Naive B cell (primary cell): ENCODE measurements around the gene PTPRE. TPM values are rescaled to one million over a fixed set of nuclear protein-coding genes. Genes with fewer than 3 reads are reported as not detected.

ENCODE experiments used
- ATAC-seq, 2 donors: fragments of 150-1000 bp; cut with Tn5 transposase; 2 replicates each; pipeline ENCODE4 v1.10.0; 2021; ENCODE audit warnings: low read depth in 2 of 2, mild to moderate bottlenecking in 2 of 2, moderate library complexity in 2 of 2
- DNase-seq: peaks from one replicate; pipeline ENCODE4 v3.0.0; 2022
- H3K27ac Mint-ChIP-seq, 6 donors: one replicate each; pipeline ENCODE4 v1.8.0; 2020 to 2022; ENCODE audit warnings: mild to moderate bottlenecking in 6 of 6, mixed read lengths in 6 of 6, moderate library complexity in 5 of 6, inconsistent platforms in 2 of 6
- H3K27me3 Mint-ChIP-seq, 3 donors: one replicate each; pipeline ENCODE4 v1.8.0; 2021 to 2022; ENCODE audit warnings: mixed read lengths in 3 of 3, mild to moderate bottlenecking in 1 of 3
- H3K36me3 Mint-ChIP-seq, 2 donors: one replicate each; pipeline ENCODE4 v1.8.0; 2020 to 2022; ENCODE audit warnings: mixed read lengths in 2 of 2, inconsistent platforms in 1 of 2, mild to moderate bottlenecking in 1 of 2
- H3K4me1 Mint-ChIP-seq, 3 donors: one replicate each; pipeline ENCODE4 v1.8.0; 2020 to 2022; ENCODE audit warnings: mixed read lengths in 3 of 3, inconsistent platforms in 1 of 3, mild to moderate bottlenecking in 1 of 3, moderate library complexity in 1 of 3
- H3K4me3 Mint-ChIP-seq, 8 donors: one replicate each; pipeline ENCODE4 v1.8.0; 2020 to 2022; ENCODE audit warnings: mild to moderate bottlenecking in 8 of 8, mixed read lengths in 8 of 8, moderate library complexity in 8 of 8, inconsistent platforms in 2 of 8
- H3K9me3 Mint-ChIP-seq, 7 donors: one replicate each; pipeline ENCODE4 v1.8.0; 2020 to 2022; ENCODE audit warnings: mixed read lengths in 7 of 7, mild to moderate bottlenecking in 5 of 7, inconsistent platforms in 2 of 7, moderate library complexity in 1 of 7
- polyA plus RNA-seq, 6 donors: library from polyadenylated mRNA; unstranded; fragments of 300-500 nt; fragmentation: Illumina TruSeq; gene quantifications; one replicate each; pipeline ENCODE4 v1.2.3, GENCODE V29; 2021; ENCODE audit warnings: low read depth in 6 of 6

Gene PTPRE
- polyA plus RNA-seq, 6 donors from 2014 or later, result 6.0 to 15.9 (median 9.9) TPM

DNA sequence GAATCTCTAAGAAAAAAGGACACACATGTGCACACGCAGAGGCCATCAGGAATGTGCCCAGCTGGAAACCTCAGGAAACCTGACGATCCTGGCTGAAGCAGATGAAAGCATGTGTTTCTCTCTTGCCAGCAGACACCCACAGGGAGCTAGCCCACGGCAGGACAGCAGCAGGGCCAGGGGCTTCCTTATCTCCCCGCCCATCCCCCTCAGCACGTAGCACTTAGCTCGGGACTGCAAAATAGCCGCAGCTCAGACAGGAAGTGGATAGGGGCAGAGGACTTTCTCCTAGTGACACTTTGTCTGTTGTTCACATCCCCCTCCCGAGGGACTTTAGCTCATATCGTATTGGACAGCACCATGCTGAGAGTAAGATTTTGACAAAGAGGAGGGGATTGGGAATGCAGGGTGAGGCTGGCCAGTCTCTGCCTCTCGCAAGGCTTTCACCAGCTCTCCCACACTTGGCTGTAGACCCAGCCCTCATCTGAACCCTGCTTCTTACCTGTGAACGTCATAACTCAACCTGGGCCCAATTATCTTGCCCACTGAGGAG, 155.5 kb downstream of the PTPRE start:
- no peak for ATAC-seq
- peak overlapping the region; percentile 72 to 93 (median 82) for H3K4me3 Mint-ChIP-seq
- peaks cover 22 to 27% of the 10 kb centered on the region in 2 donors for H3K36me3 Mint-ChIP-seq
- H3K4me1 Mint-ChIP-seq, result peaks cover 61 to 92% (median 90%) of the 10 kb centered on the region in 3 donors
- no peaks in the 10 kb centered on the region for H3K9me3 Mint-ChIP-seq
- H3K27me3 Mint-ChIP-seq, result no peaks in the 10 kb centered on the region
- H3K27ac Mint-ChIP-seq, result peak overlapping the region; percentile 93 to 98 (median 98)
- DNase-seq, result no peak

DNA sequence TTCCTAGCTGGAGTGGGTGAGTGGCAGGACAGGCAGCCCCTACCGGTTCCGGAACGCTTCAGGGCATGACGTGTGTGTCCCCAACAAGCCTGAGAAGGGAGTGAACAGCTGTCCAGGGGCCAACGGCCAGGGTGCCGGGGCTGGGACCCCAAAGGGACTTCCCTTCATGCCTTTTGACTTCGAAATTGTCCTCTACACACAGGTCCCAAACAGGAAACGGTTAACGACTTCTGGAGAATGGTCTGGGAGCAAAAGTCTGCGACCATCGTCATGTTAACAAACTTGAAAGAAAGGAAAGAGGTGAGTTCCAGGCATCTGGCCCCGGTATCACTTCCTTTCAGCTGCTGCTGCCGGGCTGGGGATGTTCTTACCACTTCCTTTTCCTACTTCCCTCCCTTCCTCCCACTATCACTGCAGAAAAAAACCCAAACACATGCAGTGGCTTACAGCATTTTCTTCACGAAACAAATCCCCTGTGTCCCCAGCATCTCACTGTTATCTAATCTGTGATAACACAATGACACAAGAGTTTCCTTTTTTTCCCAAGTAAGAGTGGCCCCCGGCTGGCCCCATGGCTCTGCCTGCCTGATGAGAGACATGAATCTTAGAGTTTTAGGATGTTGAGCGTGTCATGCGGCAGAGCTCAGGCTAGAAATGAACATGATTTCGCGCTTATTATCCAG, 156.1 kb downstream of the PTPRE start:
- ATAC-seq (peak; percentile 57 to 59), DNase-seq (peak; percentile 88)
- Mint-ChIP-seq H3K27ac (peak overlapping the region; percentile 93 to 98 (median 98)), H3K27me3 (no peaks in the 10 kb centered on the region), H3K36me3 (peaks cover 20 to 30% of the 10 kb centered on the region in 2 donors), H3K4me3 (peak overlapping the region; percentile 72 to 93 (median 82)), H3K4me1 (peaks cover 63 to 88% (median 88%) of the 10 kb centered on the region in 3 donors), H3K9me3 (no peaks in the 10 kb centered on the region)

DNA sequence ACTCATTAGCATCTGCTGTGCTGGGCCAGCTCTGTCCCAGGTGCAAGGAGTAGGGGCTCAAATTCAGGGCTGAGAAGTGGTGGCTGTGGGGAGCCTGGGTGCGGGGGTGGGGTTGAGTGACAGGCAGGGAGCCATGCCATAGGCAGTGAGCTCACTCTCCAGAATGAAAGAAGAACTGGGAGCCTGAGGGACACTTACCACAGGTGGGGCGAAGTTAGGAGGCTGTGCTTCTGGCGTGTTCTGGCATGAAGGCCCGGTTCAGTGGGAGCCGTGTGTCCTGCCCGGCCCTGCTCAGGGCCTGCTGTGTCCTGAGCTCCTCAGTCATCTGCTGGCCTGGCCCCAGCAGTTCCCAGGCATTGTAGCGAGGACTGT, 156.8 kb downstream of the PTPRE start:
- H3K27ac Mint-ChIP-seq, result peak overlapping the region; percentile 93 to 98 (median 98)
- H3K4me1 Mint-ChIP-seq, result peaks cover 63 to 82% (median 81%) of the 10 kb centered on the region in 3 donors
- H3K4me3 Mint-ChIP-seq, result peak overlapping the region; percentile 72 to 93 (median 82)
- DNase-seq, result peak; percentile 39
- ATAC-seq, result no peak
- no peaks in the 10 kb centered on the region for H3K27me3 Mint-ChIP-seq
- H3K36me3 Mint-ChIP-seq, result peaks cover 20 to 30% of the 10 kb centered on the region in 2 donors
- H3K9me3 Mint-ChIP-seq, result no peaks in the 10 kb centered on the region

DNA sequence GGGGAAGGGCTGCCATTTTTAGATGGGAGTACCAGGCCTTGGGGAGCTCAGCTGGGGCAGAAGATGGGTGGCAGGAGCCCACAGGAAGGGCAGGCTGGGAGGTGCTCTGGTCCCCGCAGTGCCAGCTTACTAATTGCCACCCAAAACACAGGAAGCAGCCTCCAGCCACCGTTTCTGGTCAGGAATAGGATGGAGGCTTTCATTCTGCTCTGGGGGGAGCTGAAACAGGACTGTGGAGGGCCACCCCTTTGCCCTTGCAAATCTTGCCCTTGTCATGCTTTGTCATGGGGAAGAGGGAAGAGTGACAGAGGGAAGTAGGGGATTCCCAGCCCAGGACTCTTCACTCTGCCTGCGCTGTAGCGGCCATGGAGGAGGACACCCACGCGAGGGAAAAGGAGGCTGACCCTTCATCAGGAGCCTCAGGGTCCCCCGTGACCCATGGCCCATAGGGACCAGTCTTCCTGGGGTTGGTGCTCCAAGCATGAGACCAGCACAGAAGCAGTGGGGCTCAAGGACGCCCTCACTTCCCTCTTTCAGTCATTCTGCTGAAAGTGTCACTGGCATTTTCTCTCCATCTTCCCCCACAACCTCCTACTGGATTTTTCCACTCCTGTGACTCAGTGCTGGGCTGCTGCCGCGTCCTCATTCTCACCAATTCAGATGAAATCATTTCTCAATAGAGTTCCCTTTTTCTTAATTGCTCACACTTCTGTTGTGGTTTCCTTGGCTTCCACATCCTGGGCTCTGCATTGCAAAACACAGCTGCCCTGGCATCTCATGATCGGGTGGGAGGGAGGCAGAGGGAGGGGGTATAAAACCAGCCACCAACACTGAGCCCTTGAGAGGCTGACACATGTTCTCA, 157.4 kb downstream of the PTPRE start:
- ATAC-seq (peak; percentile 71 to 72), DNase-seq (peak; percentile 91)
- H3K27me3 Mint-ChIP-seq, result no peaks in the 10 kb centered on the region
- H3K4me3 Mint-ChIP-seq, result peak overlapping the region; percentile 68 to 93 (median 82)
- peaks cover 20 to 30% of the 10 kb centered on the region in 2 donors for H3K36me3 Mint-ChIP-seq
- no peaks in the 10 kb centered on the region for H3K9me3 Mint-ChIP-seq
- peaks cover 66 to 78% (median 76%) of the 10 kb centered on the region in 3 donors for H3K4me1 Mint-ChIP-seq
- peak overlapping the region; percentile 93 to 98 (median 98) for H3K27ac Mint-ChIP-seq

DNA sequence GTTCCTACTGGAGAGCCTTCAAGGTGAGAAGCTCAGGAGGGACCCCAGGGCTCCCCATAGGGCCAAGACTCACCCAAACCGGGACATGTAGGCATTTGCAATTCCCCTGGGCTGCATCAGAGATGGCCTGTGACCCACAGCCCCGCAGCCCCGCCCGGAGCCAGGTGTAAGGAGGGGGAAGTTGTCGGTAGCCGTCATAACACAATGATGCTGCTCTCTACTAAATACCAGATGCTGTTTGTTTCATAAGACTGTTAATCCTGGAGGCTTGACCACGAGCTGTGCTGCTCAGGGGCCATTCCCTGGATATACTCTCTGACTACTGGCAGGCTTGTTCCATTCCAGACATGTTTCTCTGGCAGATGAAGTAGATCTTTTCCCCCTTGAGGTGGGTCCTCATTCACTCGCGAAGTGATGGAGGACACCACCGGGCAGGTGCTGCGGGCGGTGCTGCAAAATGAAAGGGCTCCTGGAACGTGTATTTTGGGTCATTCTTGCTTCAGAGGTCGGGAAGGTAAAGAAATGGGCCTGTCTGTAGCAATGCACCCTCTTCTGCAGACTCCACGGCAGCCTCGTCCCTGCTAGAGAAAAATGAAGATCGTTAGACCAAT, 158.2 kb downstream of the PTPRE start:
- no peaks in the 10 kb centered on the region for H3K27me3 Mint-ChIP-seq
- H3K4me3 Mint-ChIP-seq, result peak overlapping the region; percentile 68 to 93 (median 82)
- DNase-seq (no peak), ATAC-seq (peak; percentile 59 to 60)
- peaks cover 63 to 78% (median 68%) of the 10 kb centered on the region in 3 donors for H3K4me1 Mint-ChIP-seq
- peaks cover 16 to 25% of the 10 kb centered on the region in 2 donors for H3K36me3 Mint-ChIP-seq
- H3K9me3 Mint-ChIP-seq, result no peaks in the 10 kb centered on the region
- peak overlapping the region; percentile 93 to 98 (median 98) for H3K27ac Mint-ChIP-seq

DNA sequence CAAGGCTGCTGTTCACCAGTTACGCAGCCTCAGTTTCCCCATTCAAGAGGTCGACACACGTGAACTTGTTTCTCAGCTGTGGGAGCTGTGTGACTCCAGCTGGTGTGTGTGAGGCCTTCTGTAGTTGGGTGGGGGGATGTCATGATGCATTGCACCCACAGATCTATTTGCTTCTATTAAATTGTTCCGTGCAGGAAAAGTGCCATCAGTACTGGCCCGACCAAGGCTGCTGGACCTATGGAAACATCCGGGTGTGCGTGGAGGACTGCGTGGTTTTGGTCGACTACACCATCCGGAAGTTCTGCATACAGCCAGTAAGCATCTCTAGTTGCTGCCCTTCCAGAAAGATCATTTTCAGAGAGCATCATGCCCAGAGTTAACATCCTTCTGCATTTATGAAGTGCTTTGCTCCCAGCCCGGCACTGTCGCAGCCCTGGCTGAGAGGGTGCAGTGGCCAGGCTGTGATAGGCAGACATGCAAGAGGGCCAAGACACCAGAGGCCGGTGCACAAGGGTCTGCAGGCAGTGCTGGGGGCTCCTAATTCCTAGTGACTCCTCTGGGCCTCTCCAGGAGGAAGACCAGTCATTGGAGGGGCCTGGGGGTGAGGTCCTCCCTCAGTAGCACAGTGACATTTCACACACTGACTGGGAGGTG, 159.1 kb downstream of the PTPRE start:
- Mint-ChIP-seq H3K27ac (peak overlapping the region in 5 of 6 donors; percentile 93 to 98 (median 97)), H3K4me3 (peak overlapping the region in 5 of 8 donors; percentile 8 to 93 (median 77)), H3K36me3 (peaks cover 14 to 18% of the 10 kb centered on the region in 2 donors), H3K4me1 (peaks cover 56 to 72% (median 59%) of the 10 kb centered on the region in 3 donors), H3K27me3 (no peaks in the 10 kb centered on the region), H3K9me3 (no peaks in the 10 kb centered on the region)
- DNase-seq (no peak), ATAC-seq (no peak)

DNA sequence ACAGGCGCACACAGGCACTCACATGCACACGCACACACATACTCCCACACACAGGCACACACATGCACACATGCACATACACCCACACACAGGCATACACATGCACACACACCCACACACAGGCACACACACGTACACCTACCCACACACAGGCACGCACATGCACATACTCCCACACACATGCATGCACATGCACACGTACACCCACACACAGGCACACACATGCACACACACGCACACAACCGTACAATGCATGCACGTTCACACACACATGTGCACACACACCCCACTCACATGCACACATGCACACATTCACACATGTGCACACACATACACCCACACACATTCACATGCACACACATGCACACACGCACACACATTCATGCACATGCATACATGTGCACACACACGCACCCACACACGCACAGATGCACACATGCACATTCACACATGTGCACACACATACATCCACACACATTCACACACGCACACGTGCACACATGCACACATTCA, 160.0 kb downstream of the PTPRE start:
- Mint-ChIP-seq H3K4me3 (peak overlapping the region in 5 of 8 donors; percentile 4 to 71 (median 25)), H3K9me3 (no peaks in the 10 kb centered on the region), H3K36me3 (peaks cover 14 to 22% of the 10 kb centered on the region in 2 donors), H3K4me1 (peaks cover 54 to 66% (median 56%) of the 10 kb centered on the region in 3 donors), H3K27me3 (no peaks in the 10 kb centered on the region), H3K27ac (peak overlapping the region in 3 of 6 donors; percentile 2 to 92 (median 91))
- no peak for ATAC-seq
- DNase-seq, result no peak

DNA sequence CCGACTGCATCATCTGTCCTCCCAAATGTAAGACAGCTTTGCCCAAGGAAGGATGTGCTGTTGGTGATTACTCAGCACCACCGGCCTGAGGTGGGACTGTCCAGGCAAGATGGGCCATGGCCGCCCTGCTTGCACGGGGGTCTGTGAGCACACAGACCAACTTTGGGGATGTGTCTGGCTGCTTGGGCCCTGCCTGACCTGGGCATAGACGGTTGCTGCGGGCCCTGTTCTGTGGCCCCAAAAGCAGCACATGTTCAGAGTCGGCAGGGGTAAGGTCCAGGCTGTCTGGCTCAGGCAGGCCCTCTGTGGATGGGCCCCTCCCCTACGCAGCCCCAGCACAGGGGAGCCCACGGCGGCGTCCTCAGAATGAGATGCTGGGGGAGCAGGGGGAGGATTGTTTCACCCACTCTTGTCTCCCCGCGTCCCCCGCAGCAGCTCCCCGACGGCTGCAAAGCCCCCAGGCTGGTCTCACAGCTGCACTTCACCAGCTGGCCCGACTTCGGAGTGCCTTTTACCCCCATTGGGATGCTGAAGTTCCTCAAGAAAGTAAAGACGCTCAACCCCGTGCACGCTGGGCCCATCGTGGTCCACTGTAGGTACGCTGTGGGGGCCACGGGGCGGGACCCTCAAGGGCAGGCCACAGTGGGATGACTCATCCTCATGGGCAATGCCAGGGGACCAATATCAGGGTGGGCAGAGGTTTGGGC, 160.9 kb downstream of the PTPRE start:
- peak overlapping the region in 1 of 8 donors; percentile 6 for H3K4me3 Mint-ChIP-seq

DNA sequence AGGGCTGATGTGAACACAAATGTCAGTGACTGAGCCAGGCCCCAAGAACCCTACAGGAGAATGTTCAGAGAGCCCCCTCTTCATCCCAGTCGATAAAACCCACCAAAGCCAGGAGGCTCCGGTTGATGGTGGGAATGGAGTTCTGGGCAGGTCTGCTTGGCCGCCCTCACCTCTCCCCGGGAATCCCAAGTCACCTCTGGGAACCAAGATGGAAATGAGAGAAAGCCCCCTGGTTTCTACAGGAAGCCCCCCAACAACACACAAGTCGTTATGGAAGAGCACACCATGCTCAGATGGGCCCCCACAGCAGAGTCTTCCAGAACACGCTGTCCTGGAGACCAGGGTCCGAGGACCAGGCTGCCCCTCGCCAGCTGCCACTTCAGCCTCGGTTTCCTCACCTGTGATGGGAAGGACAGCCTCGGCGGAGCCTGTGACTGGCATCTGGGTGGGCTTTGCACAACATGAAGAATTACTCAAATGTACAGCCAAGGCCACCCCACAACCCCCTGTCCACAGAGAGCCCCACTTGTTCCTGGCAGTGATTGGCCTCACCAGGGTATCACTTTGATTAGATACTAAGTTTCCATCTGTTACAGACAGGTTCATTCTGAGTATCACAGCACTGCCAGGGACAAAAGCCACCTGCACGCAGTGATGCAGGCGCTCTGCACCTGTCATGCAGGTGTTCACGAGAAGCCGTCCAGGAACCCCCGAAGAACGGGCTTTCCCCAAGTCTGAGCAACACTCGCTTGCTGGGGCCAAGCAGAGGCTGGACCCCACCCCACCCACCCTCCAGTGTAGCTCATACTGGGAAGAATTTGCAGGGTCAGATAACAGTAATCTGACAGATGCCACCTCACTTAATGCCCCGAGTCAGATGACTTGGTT, 161.7 kb downstream of the PTPRE start:
- Mint-ChIP-seq H3K36me3 (peaks cover 14 to 35% of the 10 kb centered on the region in 2 donors), H3K4me1 (peaks cover 37 to 49% (median 38%) of the 10 kb centered on the region in 3 donors), H3K27ac (peak overlapping the region in 4 of 6 donors; percentile 56 to 75 (median 66)), H3K9me3 (no peaks in the 10 kb centered on the region), H3K4me3 (peak overlapping the region in 1 of 8 donors; percentile 15), H3K27me3 (no peaks in the 10 kb centered on the region)
- ATAC-seq (no peak), DNase-seq (no peak)

More for the DNA sequence above, 160.9 kb downstream of the PTPRE start:
- Mint-ChIP-seq H3K4me1 (peaks cover 45 to 57% (median 46%) of the 10 kb centered on the region in 3 donors), H3K36me3 (peaks cover 14 to 27% of the 10 kb centered on the region in 2 donors), H3K27me3 (no peaks in the 10 kb centered on the region), H3K9me3 (no peaks in the 10 kb centered on the region), H3K27ac (peak overlapping the region in 2 of 6 donors; percentile 69 to 91)
- ATAC-seq (no peak), DNase-seq (no peak)

DNA sequence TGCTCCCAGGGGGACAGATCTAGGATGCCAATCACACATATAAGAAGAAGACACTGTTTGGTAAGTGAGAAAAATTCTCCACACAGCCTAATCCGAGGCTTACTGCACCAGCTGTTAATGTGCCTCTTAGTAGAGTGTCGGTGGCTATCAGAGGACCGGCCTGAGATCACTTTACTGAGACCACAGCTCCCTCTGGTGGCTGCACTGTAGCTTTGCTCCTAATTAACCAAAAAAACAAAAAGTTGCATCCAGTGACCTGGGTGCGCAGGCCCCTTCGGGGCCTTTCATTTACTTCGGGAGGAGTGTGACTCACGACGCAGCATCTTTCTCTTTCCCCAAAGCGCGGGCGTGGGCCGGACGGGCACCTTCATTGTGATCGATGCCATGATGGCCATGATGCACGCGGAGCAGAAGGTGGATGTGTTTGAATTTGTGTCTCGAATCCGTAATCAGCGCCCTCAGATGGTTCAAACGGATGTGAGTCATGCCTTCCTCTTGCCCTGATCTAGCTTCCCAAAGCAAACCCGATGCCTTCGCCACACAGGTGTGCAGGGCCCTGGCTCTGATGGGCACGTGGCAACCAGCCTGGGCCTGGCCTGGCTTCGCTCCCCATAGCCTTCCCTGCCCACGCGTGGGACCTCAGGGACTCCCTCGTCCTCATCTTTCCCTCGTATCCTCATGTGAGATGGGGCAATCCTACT, 162.6 kb downstream of the PTPRE start:
- H3K4me3 Mint-ChIP-seq, result peak overlapping the region in 1 of 8 donors; percentile 15
- ATAC-seq (peak; percentile 14 to 18), DNase-seq (peak; percentile 74)
- no peaks in the 10 kb centered on the region for H3K27me3 Mint-ChIP-seq
- no peaks in the 10 kb centered on the region for H3K9me3 Mint-ChIP-seq
- peaks cover 30 to 40% (median 31%) of the 10 kb centered on the region in 3 donors for H3K4me1 Mint-ChIP-seq
- H3K36me3 Mint-ChIP-seq, result peaks cover 14 to 40% of the 10 kb centered on the region in 2 donors
- H3K27ac Mint-ChIP-seq, result peak overlapping the region in 4 of 6 donors; percentile 15 to 88 (median 64)

DNA sequence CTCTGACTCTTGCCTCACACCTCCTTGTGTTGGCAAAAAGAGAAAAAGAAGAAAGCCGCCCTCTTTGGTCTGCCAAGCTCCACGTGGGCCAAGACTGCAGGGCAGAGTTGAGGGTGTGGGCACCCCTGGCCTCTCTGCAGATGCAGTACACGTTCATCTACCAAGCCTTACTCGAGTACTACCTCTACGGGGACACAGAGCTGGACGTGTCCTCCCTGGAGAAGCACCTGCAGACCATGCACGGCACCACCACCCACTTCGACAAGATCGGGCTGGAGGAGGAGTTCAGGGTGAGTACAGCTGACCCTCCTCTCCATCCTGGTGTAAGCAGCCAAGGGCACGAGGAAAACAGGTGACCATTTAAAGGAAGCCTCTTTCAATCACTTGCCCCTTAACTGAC, 163.3 kb downstream of the PTPRE start:
- Mint-ChIP-seq H3K36me3 (peaks cover 17 to 46% of the 10 kb centered on the region in 2 donors), H3K4me3 (no peak overlapping the region), H3K4me1 (peaks cover 23 to 34% (median 25%) of the 10 kb centered on the region in 3 donors), H3K27ac (no peak overlapping the region), H3K9me3 (no peaks in the 10 kb centered on the region), H3K27me3 (no peaks in the 10 kb centered on the region)
- ATAC-seq (no peak), DNase-seq (no peak)
